Ascending aorta (tissue), 2 donors: ENCODE results near the gene PTPRG. TPM values are rescaled to one million over a fixed set of nuclear protein-coding genes. Genes with fewer than 3 reads are reported as not detected.

ENCODE experiments used
- DNase-seq, 2 donors: peaks; one replicate each; pipeline ENCODE4 v3.0.0-alpha.2; 2019; ENCODE audit warnings: low spot score in 2 of 2
- H3K27ac ChIP-seq, 2 donors: fragments of 200-600 bp; sonication (generic); one replicate each; pipeline ENCODE4 v1.5.1; 2016 to 2017; ENCODE audit warnings: mild to moderate bottlenecking in 1 of 2
- H3K27me3 ChIP-seq: fragments of 200-600 bp; sonication (generic); one replicate; pipeline ENCODE4 v1.5.1; 2017
- H3K36me3 ChIP-seq, 2 donors: fragments of 200-600 bp; sonication (generic); one replicate each; pipeline ENCODE4 v1.5.1; 2016
- H3K4me1 ChIP-seq, 2 donors: fragments of 200-600 bp; sonication (generic); one replicate each; pipeline ENCODE4 v1.5.1; 2016 to 2017; ENCODE audit warnings: mild to moderate bottlenecking in 1 of 2
- H3K4me3 ChIP-seq, 2 donors: fragments of 200-600 bp; sonication (generic); one replicate each; pipeline ENCODE4 v1.5.1; 2016 to 2017; ENCODE audit warnings: mild to moderate bottlenecking in 1 of 2
- H3K9me3 ChIP-seq, 2 donors: fragments of 200-600 bp; sonication (generic); one replicate each; pipeline ENCODE4 v1.5.1; 2016
- intact Hi-C: fragments of 100-400 bp; cut with DNase I; formaldehyde crosslinking; loops from one replicate; pipeline ENCODE4 v1.15.1; 2023
- total RNA-seq: library from RNA; depleted of rRNA; stranded (reverse); fragments of >200 nt; gene quantifications from one replicate; pipeline ENCODE4 v1.1.0, GENCODE V29; 2016
- TF ChIP-seq, protein P1 (sequence below), 3 experiments: fragments of 200-600 bp in 2 of 3; fragments of 450-650 bp in 1 of 3; sonication (generic) in 2 of 3; IDR thresholded peaks; one replicate each; pipeline ENCODE4 v1.5.1; 2016 to 2019; ENCODE audit warnings: antibody characterized with exemption in 3 of 3, mild to moderate bottlenecking in 1 of 3, moderate library complexity in 1 of 3

The PTPRG gene
- total RNA-seq, 1 donor from 2014 or later, result 129 TPM

DNA sequence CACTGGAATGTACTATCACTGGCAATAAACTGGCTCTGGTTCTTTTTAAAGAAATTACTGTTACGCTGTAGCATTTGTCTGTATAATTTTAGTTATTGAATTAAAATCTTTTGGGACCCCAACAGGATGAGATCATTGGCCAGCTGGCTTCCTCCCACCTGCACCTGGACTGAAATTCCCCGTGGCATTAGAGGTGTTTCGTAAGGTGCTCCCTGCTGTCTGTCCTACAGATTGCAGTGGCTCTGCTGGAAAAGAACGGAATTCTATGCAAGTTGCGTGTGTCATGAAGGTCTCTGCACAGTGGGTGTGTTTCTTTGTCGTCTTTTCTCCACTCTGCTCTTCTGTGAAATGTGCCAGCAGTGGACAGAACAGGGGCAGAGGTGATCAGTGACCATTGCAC is 383.4 kb downstream of the PTPRG start:
- peaks cover 0 to 9% of the 10 kb centered on the region in 2 donors for H3K4me1 ChIP-seq

DNA sequence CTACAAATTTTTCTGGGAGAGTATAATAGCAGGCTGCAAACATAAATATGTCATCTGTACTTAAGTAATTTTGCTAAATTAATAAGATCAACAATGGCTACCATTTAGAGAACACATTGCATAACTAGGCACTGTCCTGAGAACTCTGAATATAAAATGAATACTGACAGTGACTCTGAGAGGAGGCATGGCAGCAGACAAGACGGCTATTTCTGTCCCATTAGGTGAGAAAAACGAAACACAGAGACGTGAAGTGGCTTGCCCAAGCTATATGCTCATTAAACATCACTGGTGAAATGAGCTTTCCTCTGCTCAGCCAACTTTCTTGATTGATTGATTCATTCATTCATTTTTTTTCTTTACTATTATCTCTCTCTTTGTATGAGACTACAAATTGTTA is 384.3 kb downstream of the PTPRG start:
- Histone ChIP-seq H3K4me1 (peaks cover 0 to 9% of the 10 kb centered on the region in 2 donors), H3K27me3 (no peaks in the 10 kb centered on the region), H3K27ac (no peak overlapping the region), H3K4me3 (no peak overlapping the region), H3K36me3 (no peaks in the 10 kb centered on the region), H3K9me3 (no peaks in the 10 kb centered on the region)
- TF ChIP-seq, protein P1, sequence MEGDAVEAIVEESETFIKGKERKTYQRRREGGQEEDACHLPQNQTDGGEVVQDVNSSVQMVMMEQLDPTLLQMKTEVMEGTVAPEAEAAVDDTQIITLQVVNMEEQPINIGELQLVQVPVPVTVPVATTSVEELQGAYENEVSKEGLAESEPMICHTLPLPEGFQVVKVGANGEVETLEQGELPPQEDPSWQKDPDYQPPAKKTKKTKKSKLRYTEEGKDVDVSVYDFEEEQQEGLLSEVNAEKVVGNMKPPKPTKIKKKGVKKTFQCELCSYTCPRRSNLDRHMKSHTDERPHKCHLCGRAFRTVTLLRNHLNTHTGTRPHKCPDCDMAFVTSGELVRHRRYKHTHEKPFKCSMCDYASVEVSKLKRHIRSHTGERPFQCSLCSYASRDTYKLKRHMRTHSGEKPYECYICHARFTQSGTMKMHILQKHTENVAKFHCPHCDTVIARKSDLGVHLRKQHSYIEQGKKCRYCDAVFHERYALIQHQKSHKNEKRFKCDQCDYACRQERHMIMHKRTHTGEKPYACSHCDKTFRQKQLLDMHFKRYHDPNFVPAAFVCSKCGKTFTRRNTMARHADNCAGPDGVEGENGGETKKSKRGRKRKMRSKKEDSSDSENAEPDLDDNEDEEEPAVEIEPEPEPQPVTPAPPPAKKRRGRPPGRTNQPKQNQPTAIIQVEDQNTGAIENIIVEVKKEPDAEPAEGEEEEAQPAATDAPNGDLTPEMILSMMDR (IDR thresholded peaks at IDR 0.05), result no peak
- DNase-seq, result no peak
- intact Hi-C loops, result no loop called here

More for the DNA sequence above, 383.4 kb downstream of the PTPRG start:
- H3K9me3 ChIP-seq, result no peaks in the 10 kb centered on the region
- no peak overlapping the region for H3K27ac ChIP-seq
- DNase-seq, result no peak
- no peak overlapping the region for H3K4me3 ChIP-seq
- intact Hi-C loops, result no loop called here
- TF ChIP-seq, protein P1 (IDR thresholded peaks at IDR 0.05), result no peak
- H3K27me3 ChIP-seq, result no peaks in the 10 kb centered on the region
- no peaks in the 10 kb centered on the region for H3K36me3 ChIP-seq

DNA sequence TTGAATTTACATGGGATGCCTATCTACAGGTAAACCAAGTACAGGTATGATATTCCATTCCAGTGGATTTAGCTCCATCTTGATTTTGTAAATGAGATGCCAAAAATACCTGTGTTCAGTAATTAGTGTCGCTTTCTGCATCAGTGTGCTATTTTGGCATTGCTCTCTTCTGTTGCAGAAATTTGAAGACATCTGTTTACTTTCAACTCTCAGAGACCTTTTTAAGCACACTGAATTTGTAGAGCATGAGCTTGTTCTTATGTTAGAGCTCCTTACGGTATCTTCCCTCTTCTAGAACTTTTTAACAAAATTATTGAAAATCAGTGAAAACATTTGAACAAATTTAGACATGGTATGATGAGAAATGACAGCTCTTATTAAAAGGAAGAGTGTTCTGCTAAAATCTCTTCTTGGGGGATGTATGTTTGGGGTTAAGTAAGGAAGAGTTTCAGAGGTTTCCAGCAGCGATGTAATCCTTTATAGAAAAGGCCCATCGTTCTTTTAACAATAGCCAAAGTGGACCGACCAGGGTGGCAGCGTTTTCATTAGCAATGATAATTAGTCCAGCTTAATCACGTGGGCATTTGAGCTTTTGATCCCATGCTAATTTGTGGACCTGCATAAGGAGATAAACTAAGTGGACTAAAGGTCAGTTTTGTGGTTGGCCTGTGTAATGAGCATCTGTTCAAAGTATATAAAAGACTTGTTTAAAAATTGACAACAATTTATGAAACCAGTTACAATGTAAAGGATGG is 385.4 kb downstream of the PTPRG start:
- no peak for DNase-seq
- intact Hi-C loops, result no loop called here
- no peak overlapping the region for H3K27ac ChIP-seq
- H3K9me3 ChIP-seq, result no peaks in the 10 kb centered on the region
- no peaks in the 10 kb centered on the region for H3K27me3 ChIP-seq
- no peak overlapping the region for H3K4me3 ChIP-seq
- H3K36me3 ChIP-seq, result no peaks in the 10 kb centered on the region
- H3K4me1 ChIP-seq, result peaks cover 0 to 9% of the 10 kb centered on the region in 2 donors
- TF ChIP-seq, protein P1 (IDR thresholded peaks at IDR 0.05), result no peak

DNA sequence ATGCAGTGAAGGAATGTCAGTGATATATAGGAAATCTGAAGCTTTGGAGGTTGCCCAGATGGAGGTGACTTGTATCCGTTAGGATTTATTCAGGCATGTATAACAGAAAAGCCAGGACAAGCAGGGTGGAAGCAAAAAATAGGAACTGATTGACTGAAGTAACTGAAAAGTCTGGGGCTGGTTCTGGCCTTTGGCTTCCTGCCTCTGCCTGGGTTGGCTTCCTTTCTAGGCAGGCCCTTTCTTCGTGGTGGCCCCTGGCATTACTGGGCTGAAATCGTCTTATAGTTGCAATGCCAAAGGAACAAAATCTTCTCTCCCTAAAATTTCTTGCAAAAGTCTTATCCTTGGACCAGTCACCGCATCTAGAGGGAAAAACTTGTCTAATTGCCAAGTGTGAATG is 386.1 kb downstream of the PTPRG start:
- no peak for DNase-seq

DNA sequence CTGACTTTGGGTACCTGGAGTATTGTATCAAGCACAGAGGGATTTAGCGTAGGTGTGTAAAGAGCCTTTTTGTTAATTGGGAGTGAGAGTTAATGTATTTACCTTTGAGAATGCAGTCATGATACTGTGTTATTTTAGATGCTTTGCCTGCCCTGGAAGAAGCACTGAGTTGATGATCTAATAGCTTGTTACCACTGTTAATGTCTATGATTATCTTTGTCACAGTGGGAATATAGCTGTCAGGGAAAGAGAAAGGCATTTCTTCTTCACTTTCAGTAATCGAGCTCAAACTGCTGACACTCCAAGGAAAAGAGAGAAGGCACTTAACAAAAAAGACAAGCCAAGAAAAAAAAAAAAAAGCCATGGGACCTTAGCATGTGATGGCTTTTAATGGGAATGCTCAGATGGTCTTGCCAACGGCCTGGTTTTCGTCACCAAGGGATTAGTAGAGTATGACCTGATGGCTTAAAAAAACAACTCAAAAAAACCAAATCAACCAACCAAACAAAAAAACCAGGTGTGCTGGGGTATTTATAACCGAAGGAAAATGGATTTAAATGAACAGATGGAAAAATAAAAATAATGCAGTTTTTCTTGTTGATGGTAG is 387.4 kb downstream of the PTPRG start:
- no peak overlapping the region for H3K27ac ChIP-seq
- DNase-seq, result no peak
- H3K4me1 ChIP-seq, result peaks cover 0 to 9% of the 10 kb centered on the region in 2 donors
- H3K9me3 ChIP-seq, result no peaks in the 10 kb centered on the region
- H3K4me3 ChIP-seq, result no peak overlapping the region
- no peaks in the 10 kb centered on the region for H3K36me3 ChIP-seq
- TF ChIP-seq, protein P1 (IDR thresholded peaks at IDR 0.05), result no peak
- no peaks in the 10 kb centered on the region for H3K27me3 ChIP-seq
- intact Hi-C loops, result no loop called here

More for the DNA sequence above, 386.1 kb downstream of the PTPRG start:
- Histone ChIP-seq H3K9me3 (no peaks in the 10 kb centered on the region), H3K4me3 (no peak overlapping the region), H3K36me3 (no peaks in the 10 kb centered on the region), H3K27me3 (no peaks in the 10 kb centered on the region), H3K4me1 (peaks cover 0 to 9% of the 10 kb centered on the region in 2 donors), H3K27ac (no peak overlapping the region)
- TF ChIP-seq, protein P1 (IDR thresholded peaks at IDR 0.05), result no peak
- intact Hi-C loops, result no loop called here
